SU-DHL-6 (cell line): ENCODE data around the gene GNG7.

ENCODE experiments used
- H2AFZ ChIP-seq: fragments of 200-600 bp; sonication (generic); 2 replicates; pipeline ENCODE4 v1.6.1; 2014; ENCODE audit warnings: low read depth, mild to moderate bottlenecking, moderate library complexity, mixed read lengths, antibody characterized with exemption, low read length; ENCODE audit not compliant: severe bottlenecking
- H3F3A ChIP-seq: fragments of 200-600 bp; shearing (Covaris generic); 2 replicates; pipeline ENCODE4 v1.6.0; 2016; ENCODE audit warnings: antibody characterized with exemption, mild to moderate bottlenecking; ENCODE audit not compliant: insufficient read depth
- H3K27ac ChIP-seq: fragments of 200-600 bp; sonication (generic); 2 replicates; pipeline ENCODE4 v1.5.1; 2016; ENCODE audit warnings: low read depth, mild to moderate bottlenecking, low read length, moderate library complexity, mixed read lengths
- H3K27me3 ChIP-seq: fragments of 200-600 bp; sonication (generic), shearing (Covaris generic); 2 replicates; pipeline ENCODE4 v1.6.0; 2014; ENCODE audit warnings: mild to moderate bottlenecking, low read length
- H3K36me3 ChIP-seq: fragments of 200-600 bp; sonication (generic); 2 replicates; pipeline ENCODE4 v1.6.1; 2014; ENCODE audit warnings: mild to moderate bottlenecking, low read length, mixed read lengths
- H3K4me2 ChIP-seq: fragments of 300-600, 200-600 bp; shearing (Covaris generic), sonication (generic); 2 replicates; pipeline ENCODE4 v1.6.0; 2014; ENCODE audit warnings: low read length, low read depth, mild to moderate bottlenecking; ENCODE audit not compliant: poor library complexity, severe bottlenecking
- H3K4me3 ChIP-seq: fragments of 200-600 bp; sonication (generic); 2 replicates; pipeline ENCODE4 v1.5.1; 2014; ENCODE audit warnings: antibody characterized with exemption, low read length, mild to moderate bottlenecking, mixed read lengths; ENCODE audit not compliant: insufficient read depth, poor library complexity, severe bottlenecking
- H3K79me2 ChIP-seq: fragments of 200-600 bp; sonication (generic); 2 replicates; pipeline ENCODE4 v1.6.1; 2014; ENCODE audit warnings: mild to moderate bottlenecking, low read length, moderate library complexity; ENCODE audit not compliant: insufficient read depth
- H3K9ac ChIP-seq: fragments of 200-600 bp; sonication (generic); 2 replicates; pipeline ENCODE4 v1.7.0; 2014; ENCODE audit warnings: mild to moderate bottlenecking, low read length
- H3K9me2 ChIP-seq: fragments of 200-600 bp; sonication (generic); replicated peaks from 2 replicates; pipeline ENCODE4 v1.6.1; 2014; ENCODE audit warnings: low read length; ENCODE audit not compliant: insufficient read depth
- H3K9me3 ChIP-seq: fragments of 200-600 bp; sonication (generic); 2 replicates; pipeline ENCODE4 v1.6.1; 2014; ENCODE audit warnings: low read length, mixed read lengths; ENCODE audit not compliant: insufficient read depth
- H4K20me1 ChIP-seq: fragments of 200-600 bp; sonication (generic); 2 replicates; pipeline ENCODE4 v1.6.1; 2014; ENCODE audit warnings: low read depth, mild to moderate bottlenecking, antibody characterized with exemption, low read length, moderate library complexity, mixed read lengths
- EZH2phosphoT487 ChIP-seq: fragments of 200-600 bp; sonication (generic), shearing (Covaris generic); conservative IDR thresholded peaks from 2 replicates; pipeline ENCODE4 v1.6.1; 2018; ENCODE audit warnings: mild to moderate bottlenecking, antibody characterized with exemption, low read length, moderate library complexity, mixed read lengths
- TF ChIP-seq, protein P1 (sequence below): fragments of 200-600 bp; sonication (generic); IDR thresholded peaks from one replicate; pipeline ENCODE4 v1.5.1; 2017; ENCODE audit warnings: antibody characterized with exemption, mild to moderate bottlenecking, low read length, moderate library complexity; ENCODE audit not compliant: insufficient read depth, poor library complexity, severe bottlenecking

GNG7 gene

DNA sequence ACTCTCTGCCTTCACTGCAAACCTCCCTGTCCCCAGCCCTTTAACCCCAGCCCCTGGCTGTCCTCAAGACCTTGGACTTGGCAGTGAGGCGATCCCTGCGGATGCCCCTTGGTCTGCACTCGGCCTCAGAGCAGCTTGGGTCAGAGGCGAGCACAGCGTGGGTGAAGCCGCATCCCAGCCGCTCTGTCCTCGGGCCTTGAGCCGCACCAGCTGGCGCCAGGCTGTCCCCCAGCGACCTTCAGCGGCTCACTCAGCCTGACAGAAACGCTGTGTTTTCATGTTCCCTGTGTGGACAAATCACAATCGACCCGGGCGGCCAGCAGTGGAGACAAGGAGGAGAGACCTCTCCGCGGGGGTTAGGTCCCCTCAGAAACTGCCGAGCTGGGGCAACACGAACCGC lies 52.0 kb downstream of the GNG7 start:
- no peaks in the 10 kb centered on the region for H4K20me1 ChIP-seq

DNA sequence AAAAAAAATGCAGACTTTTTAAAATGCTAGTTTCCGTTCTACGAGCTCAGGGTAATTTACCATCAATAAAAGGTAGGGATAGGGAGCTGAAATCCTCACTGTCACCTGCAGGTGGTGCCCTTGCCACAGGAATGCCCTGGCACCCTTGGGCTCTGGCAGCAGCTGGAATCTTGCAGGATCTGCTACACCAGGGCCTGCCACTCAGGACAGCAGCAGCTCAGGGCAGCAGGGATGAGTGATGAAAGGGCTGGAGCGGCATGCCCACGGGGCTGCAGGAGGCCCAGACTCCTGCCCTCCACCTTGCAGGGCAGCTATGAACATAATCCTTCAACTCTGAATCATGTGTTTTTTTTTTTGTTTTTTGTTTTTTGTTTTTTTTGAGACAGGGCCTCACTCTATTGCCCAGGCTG lies 54.0 kb downstream of the GNG7 start:
- Histone ChIP-seq H3K79me2 (no peaks in the 10 kb centered on the region), H3K9ac (no peak overlapping the region), H3K4me3 (no peak overlapping the region), H3K27ac (no peak overlapping the region), H3K4me2 (no peak overlapping the region), H3K27me3 (no peaks in the 10 kb centered on the region), H3K9me3 (no peaks in the 10 kb centered on the region), H3K9me2 (no peaks in the 10 kb centered on the region), H4K20me1 (no peaks in the 10 kb centered on the region), H3F3A (no peaks in the 10 kb centered on the region), H2AFZ (no peak overlapping the region), H3K36me3 (no peaks in the 10 kb centered on the region)
- no peak for TF ChIP-seq EZH2phosphoT487
- TF ChIP-seq, protein P1, sequence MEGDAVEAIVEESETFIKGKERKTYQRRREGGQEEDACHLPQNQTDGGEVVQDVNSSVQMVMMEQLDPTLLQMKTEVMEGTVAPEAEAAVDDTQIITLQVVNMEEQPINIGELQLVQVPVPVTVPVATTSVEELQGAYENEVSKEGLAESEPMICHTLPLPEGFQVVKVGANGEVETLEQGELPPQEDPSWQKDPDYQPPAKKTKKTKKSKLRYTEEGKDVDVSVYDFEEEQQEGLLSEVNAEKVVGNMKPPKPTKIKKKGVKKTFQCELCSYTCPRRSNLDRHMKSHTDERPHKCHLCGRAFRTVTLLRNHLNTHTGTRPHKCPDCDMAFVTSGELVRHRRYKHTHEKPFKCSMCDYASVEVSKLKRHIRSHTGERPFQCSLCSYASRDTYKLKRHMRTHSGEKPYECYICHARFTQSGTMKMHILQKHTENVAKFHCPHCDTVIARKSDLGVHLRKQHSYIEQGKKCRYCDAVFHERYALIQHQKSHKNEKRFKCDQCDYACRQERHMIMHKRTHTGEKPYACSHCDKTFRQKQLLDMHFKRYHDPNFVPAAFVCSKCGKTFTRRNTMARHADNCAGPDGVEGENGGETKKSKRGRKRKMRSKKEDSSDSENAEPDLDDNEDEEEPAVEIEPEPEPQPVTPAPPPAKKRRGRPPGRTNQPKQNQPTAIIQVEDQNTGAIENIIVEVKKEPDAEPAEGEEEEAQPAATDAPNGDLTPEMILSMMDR = peak; percentile 80

More for the DNA sequence above, 52.0 kb downstream of the GNG7 start:
- Histone ChIP-seq H3K79me2 (no peaks in the 10 kb centered on the region), H3K4me2 (no peak overlapping the region), H3F3A (no peaks in the 10 kb centered on the region), H3K9me3 (no peaks in the 10 kb centered on the region), H3K9ac (no peak overlapping the region), H3K9me2 (no peaks in the 10 kb centered on the region), H2AFZ (no peak overlapping the region), H3K27me3 (no peaks in the 10 kb centered on the region), H3K4me3 (no peak overlapping the region), H3K36me3 (no peaks in the 10 kb centered on the region), H3K27ac (no peak overlapping the region)
- TF ChIP-seq EZH2phosphoT487 = no peak
- TF ChIP-seq, protein P1 = no peak

DNA sequence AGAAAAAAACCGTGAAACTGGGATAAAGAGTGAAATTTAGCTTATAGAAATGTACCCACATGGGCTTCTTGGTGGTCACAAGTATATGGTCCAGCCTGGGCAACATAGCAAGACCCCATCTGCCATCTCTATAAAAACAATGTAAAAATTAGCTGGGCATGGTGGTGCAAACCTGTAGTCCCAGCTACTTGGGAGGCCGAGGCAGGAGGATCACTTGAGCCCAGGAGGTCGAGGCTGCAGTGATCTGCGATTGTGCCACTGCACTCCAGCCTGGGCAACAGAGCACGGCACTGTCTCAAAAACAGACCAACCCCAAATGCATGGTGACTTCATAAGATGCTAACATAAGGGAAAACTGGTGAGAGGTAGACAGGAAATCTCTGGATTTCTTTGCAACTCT lies 54.4 kb downstream of the GNG7 start:
- H3K36me3 ChIP-seq = no peaks in the 10 kb centered on the region
- no peak overlapping the region for H2AFZ ChIP-seq
- H3K27ac ChIP-seq = no peak overlapping the region
- H3K9ac ChIP-seq = no peak overlapping the region
- H3K9me3 ChIP-seq = no peaks in the 10 kb centered on the region
- no peak overlapping the region for H3K4me3 ChIP-seq
- TF ChIP-seq, protein P1 = no peak
- no peak for TF ChIP-seq EZH2phosphoT487
- H3K27me3 ChIP-seq = no peaks in the 10 kb centered on the region
- no peaks in the 10 kb centered on the region for H4K20me1 ChIP-seq
- H3F3A ChIP-seq = no peaks in the 10 kb centered on the region
- H3K79me2 ChIP-seq = no peaks in the 10 kb centered on the region
- no peaks in the 10 kb centered on the region for H3K9me2 ChIP-seq
- H3K4me2 ChIP-seq = no peak overlapping the region
